Measurements from ENCODE around the gene ARID2.

DNA sequence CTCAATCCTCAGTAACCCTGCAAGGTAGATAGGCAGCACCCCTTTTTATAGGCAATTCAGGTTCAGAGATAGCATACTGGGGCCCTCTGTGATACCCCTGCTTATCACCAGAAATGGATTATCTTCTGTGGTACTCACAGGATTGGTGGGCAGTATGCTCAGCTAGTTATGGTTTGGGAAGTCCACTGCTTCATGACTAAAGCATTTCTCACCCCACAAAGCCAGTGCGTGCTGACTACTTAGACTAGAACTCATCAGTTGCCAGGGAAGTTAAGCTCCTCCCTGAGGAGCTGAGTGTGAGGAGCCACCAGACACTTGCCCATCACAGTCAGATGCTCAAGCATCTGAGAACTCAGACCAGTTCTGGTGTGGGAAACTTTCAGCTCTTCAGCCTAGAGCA, 184.6 kb downstream of the ARID2 start:
- TF ChIP-seq, protein P1, sequence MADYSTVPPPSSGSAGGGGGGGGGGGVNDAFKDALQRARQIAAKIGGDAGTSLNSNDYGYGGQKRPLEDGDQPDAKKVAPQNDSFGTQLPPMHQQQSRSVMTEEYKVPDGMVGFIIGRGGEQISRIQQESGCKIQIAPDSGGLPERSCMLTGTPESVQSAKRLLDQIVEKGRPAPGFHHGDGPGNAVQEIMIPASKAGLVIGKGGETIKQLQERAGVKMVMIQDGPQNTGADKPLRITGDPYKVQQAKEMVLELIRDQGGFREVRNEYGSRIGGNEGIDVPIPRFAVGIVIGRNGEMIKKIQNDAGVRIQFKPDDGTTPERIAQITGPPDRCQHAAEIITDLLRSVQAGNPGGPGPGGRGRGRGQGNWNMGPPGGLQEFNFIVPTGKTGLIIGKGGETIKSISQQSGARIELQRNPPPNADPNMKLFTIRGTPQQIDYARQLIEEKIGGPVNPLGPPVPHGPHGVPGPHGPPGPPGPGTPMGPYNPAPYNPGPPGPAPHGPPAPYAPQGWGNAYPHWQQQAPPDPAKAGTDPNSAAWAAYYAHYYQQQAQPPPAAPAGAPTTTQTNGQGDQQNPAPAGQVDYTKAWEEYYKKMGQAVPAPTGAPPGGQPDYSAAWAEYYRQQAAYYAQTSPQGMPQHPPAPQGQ (CRISPR knock-in tag; IDR thresholded peaks at IDR 0.05; ENCODE audit: borderline replicate concordance) = no peak
- TF ChIP-seq, protein P2, sequence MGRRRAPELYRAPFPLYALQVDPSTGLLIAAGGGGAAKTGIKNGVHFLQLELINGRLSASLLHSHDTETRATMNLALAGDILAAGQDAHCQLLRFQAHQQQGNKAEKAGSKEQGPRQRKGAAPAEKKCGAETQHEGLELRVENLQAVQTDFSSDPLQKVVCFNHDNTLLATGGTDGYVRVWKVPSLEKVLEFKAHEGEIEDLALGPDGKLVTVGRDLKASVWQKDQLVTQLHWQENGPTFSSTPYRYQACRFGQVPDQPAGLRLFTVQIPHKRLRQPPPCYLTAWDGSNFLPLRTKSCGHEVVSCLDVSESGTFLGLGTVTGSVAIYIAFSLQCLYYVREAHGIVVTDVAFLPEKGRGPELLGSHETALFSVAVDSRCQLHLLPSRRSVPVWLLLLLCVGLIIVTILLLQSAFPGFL (CRISPR knock-in tag; IDR thresholded peaks at IDR 0.05) = no peak
- TF ChIP-seq SMC3 (IDR thresholded peaks at IDR 0.05; ENCODE audit: low read length) = no peak
- no peak for TF ChIP-seq RERE (CRISPR knock-in tag; IDR thresholded peaks at IDR 0.05; ENCODE audit: low read depth)
- TF ChIP-seq ZNF782 (CRISPR knock-in tag; IDR thresholded peaks at IDR 0.05; ENCODE audit: borderline replicate concordance) = no peak
- TF ChIP-seq ZNF687 (CRISPR knock-in tag; IDR thresholded peaks at IDR 0.05) = no peak
- TF ChIP-seq CTCF (CRISPR knock-in tag; IDR thresholded peaks at IDR 0.05) = no peak
- TF ChIP-seq ARNTL (CRISPR knock-in tag; IDR thresholded peaks at IDR 0.05) = no peak
- TF ChIP-seq RBM22 (optimal IDR thresholded peaks at IDR 0.05; ENCODE audit: low read length) = no peak

Data from HepG2 (cell line).